ENCODE measurements around the gene TGFBR2.

TGFBR2 gene

GRCh38 chr3:30675006-30675405 lies 68.6 kb downstream of the TGFBR2 start:
- no peak for DNase-seq (ENCODE audit: low read depth)

GRCh38 chr3:30675774-30676173 lies 69.4 kb downstream of the TGFBR2 start:
- DNase-seq (ENCODE audit: low read depth): no peak

- DNase-seq (ENCODE audit: low read depth): no peak
Observed at GRCh38 chr3:30676424-30677346, 70.3 kb downstream of the TGFBR2 start.

GRCh38 chr3:30677347-30677685 lies 70.9 kb downstream of the TGFBR2 start:
- no peak for DNase-seq (ENCODE audit: low read depth)

- no peak for DNase-seq (ENCODE audit: low read depth)
Observed at GRCh38 chr3:30679045-30679444, 72.6 kb downstream of the TGFBR2 start.

- DNase-seq (ENCODE audit: low read depth): no peak
Observed at GRCh38 chr3:30680789-30681648, 74.6 kb downstream of the TGFBR2 start.

GRCh38 chr3:30681649-30682211 lies 75.3 kb downstream of the TGFBR2 start:
- DNase-seq (ENCODE audit: low read depth): no peak

GRCh38 chr3:30682434-30683155 lies 76.2 kb downstream of the TGFBR2 start:
- no peak for DNase-seq (ENCODE audit: low read depth)

- DNase-seq (ENCODE audit: low read depth): no peak
Observed at GRCh38 chr3:30683769-30684168, 77.4 kb downstream of the TGFBR2 start.

- DNase-seq (ENCODE audit: low read depth): no peak
Observed at GRCh38 chr3:30684356-30684755, 78.0 kb downstream of the TGFBR2 start.

GRCh38 chr3:30685267-30685667 lies 78.9 kb downstream of the TGFBR2 start:
- no peak for DNase-seq (ENCODE audit: low read depth)

GRCh38 chr3:30686176-30686575 lies 79.8 kb downstream of the TGFBR2 start:
- DNase-seq (ENCODE audit: low read depth): no peak

GRCh38 chr3:30686799-30687198 lies 80.4 kb downstream of the TGFBR2 start:
- no peak for DNase-seq (ENCODE audit: low read depth)

GRCh38 chr3:30687930-30688570 lies 81.6 kb downstream of the TGFBR2 start:
- no peak for DNase-seq (ENCODE audit: low read depth)

GRCh38 chr3:30688776-30689641 lies 82.6 kb downstream of the TGFBR2 start:
- no peak for DNase-seq (ENCODE audit: low read depth)

GRCh38 chr3:30690199-30690598 lies 83.8 kb downstream of the TGFBR2 start:
- no peak for DNase-seq (ENCODE audit: low read depth)

GRCh38 chr3:30691249-30691880 lies 85.0 kb downstream of the TGFBR2 start:
- no peak for DNase-seq (ENCODE audit: low read depth)

GRCh38 chr3:30691944-30692343 lies 85.5 kb downstream of the TGFBR2 start:
- no peak for DNase-seq (ENCODE audit: low read depth)

- no peak for DNase-seq (ENCODE audit: low read depth)
Observed at GRCh38 chr3:30692498-30693130, 86.2 kb downstream of the TGFBR2 start.

All from activated T-helper 9 cell treated with anti-CD3 and anti-CD28 coated beads, Interleukin-2, amount 50 U/mL, for 16 hours (primary cell).